Uterus (tissue), 4 donors: ENCODE data around the gene RPL11. TPM values are rescaled to one million over a fixed set of nuclear protein-coding genes. Genes with fewer than 3 reads are reported as not detected.

Source experiments
- DNase-seq, 2 donors: peaks; one replicate each; pipeline ENCODE4 v3.0.0-alpha.2; 2019 to 2020
- H3K27ac ChIP-seq, 2 donors: fragments of 200-600 bp; sonication (generic); 1 replicate in 1 of 2; 2 replicates in 1 of 2; pipeline ENCODE4 v1.5.1; 2016 to 2018
- H3K27me3 ChIP-seq, 2 donors: fragments of 200-600 bp; sonication (generic); one replicate each; pipeline ENCODE4 v1.5.1; 2018 to 2019; ENCODE audit warnings: control low read depth in 1 of 2
- H3K36me3 ChIP-seq, 2 donors: fragments of 200-600 bp; sonication (generic); one replicate each; pipeline ENCODE4 v1.5.1; 2019; ENCODE audit warnings: control low read depth in 1 of 2
- H3K4me1 ChIP-seq, 2 donors: fragments of 200-600 bp; sonication (generic); one replicate each; pipeline ENCODE4 v1.5.1; 2018 to 2019; ENCODE audit warnings: control low read depth in 1 of 2
- H3K4me3 ChIP-seq, 2 donors: fragments of 200-600 bp; sonication (generic); 1 replicate in 1 of 2; 2 replicates in 1 of 2; pipeline ENCODE4 v1.5.1; 2018 to 2019; ENCODE audit warnings: mild to moderate bottlenecking in 1 of 2
- H3K9me3 ChIP-seq, 2 donors: fragments of 200-600 bp; sonication (generic); one replicate each; pipeline ENCODE4 v1.5.1; 2019; ENCODE audit warnings: control low read depth in 1 of 2
- POLR2A ChIP-seq, 2 donors: fragments of 450-650 bp; IDR thresholded peaks; one replicate each; pipeline ENCODE4 v1.6.1; 2016; ENCODE audit warnings: antibody characterized with exemption in 2 of 2, mild to moderate bottlenecking in 1 of 2, moderate library complexity in 1 of 2
- intact Hi-C: fragments of 100-400 bp; cut with DNase I; formaldehyde crosslinking; loops from one replicate; pipeline ENCODE4 v1.15.1; 2023; ENCODE audit warnings: low total_unique reads
- total RNA-seq, 4 donors: library from RNA; depleted of rRNA in 3 of 4; stranded (reverse); fragments of >200 nt in 3 of 4; gene quantifications; one replicate each; pipeline versions ENCODE4 v1.1.0 to v1.2.4, GENCODE V29; 2014 to 2023
- TF ChIP-seq, protein P1 (sequence below), 4 experiments: fragments of 200-600 bp in 2 of 4; fragments of 450-650 bp in 2 of 4; sonication (generic) in 2 of 4; IDR thresholded peaks; one replicate each; pipeline ENCODE4 v1.5.1; 2016 to 2019; ENCODE audit warnings: antibody characterized with exemption in 4 of 4, mild to moderate bottlenecking in 2 of 4, moderate library complexity in 1 of 4
- donor health status: DM: yes; HTN: yes; CAD: no.

The RPL11 gene
- total RNA-seq, 4 donors from 2014 or later = 710 to 1,429 (median 1,220) TPM

DNA sequence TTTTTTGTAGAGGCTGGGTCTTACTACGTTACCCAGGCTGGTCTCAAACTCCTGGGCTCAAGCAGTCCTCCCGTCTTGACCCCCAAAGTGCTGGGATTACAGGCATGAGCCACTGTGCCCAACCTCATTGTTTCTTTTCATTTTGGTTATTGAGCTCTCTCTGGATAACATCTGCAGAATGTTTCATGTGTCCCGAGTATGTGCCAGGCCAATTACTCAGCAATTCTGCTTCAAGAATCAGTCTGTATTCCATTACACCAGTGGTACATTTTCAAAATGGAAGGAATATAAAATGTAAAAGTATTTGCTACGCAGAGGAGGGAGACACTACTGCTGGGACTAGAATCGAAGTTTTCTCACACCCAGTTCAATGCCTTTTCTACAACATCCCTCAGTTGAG is 50.0 kb downstream of the RPL11 start:
- TF ChIP-seq, protein P1, sequence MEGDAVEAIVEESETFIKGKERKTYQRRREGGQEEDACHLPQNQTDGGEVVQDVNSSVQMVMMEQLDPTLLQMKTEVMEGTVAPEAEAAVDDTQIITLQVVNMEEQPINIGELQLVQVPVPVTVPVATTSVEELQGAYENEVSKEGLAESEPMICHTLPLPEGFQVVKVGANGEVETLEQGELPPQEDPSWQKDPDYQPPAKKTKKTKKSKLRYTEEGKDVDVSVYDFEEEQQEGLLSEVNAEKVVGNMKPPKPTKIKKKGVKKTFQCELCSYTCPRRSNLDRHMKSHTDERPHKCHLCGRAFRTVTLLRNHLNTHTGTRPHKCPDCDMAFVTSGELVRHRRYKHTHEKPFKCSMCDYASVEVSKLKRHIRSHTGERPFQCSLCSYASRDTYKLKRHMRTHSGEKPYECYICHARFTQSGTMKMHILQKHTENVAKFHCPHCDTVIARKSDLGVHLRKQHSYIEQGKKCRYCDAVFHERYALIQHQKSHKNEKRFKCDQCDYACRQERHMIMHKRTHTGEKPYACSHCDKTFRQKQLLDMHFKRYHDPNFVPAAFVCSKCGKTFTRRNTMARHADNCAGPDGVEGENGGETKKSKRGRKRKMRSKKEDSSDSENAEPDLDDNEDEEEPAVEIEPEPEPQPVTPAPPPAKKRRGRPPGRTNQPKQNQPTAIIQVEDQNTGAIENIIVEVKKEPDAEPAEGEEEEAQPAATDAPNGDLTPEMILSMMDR (IDR thresholded peaks at IDR 0.05) = no peak
- no peak for TF ChIP-seq POLR2A (IDR thresholded peaks at IDR 0.05)
- no peaks in the 10 kb centered on the region for H3K36me3 ChIP-seq
- peaks cover 7% of the 10 kb centered on the region in 2 donors for H3K4me1 ChIP-seq
- intact Hi-C loops = no loop called here
- no peak for DNase-seq
- H3K27me3 ChIP-seq = no peaks in the 10 kb centered on the region
- no peak overlapping the region for H3K27ac ChIP-seq
- H3K4me3 ChIP-seq = no peak overlapping the region
- H3K9me3 ChIP-seq = no peaks in the 10 kb centered on the region

DNA sequence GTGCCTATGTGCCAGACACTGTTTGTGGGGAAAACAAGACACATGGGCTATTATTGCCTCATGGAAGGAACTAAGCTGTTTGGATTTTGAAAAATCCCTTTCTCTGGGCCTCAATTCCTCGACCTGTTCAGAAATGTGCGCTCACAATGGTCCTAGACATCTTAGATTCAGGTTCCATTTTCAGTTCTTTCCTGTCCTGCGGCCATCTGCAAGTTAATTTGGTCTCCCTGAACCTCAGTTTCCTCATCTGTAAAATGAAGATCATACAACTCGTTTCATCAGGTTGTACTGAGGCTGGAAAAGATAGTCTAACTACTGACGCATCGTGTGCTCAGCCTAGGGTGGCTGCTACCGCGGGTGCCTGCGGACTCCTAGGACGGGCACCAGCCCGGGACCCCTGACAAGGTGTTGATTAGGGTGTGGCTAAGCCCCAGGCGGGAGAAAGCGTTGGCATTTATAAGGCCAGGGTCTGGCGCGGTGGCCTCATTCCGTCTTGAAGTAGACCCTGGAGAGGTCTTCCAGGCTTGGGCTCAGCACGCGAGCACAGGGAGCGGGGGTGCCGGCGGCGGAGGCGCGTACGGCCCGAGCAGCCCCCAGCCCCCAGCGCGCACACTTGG is 51.2 kb downstream of the RPL11 start:
- Histone ChIP-seq H3K4me1 (peaks cover 7% of the 10 kb centered on the region in 2 donors), H3K4me3 (peak overlapping the region; percentile 53 to 81), H3K9me3 (no peaks in the 10 kb centered on the region), H3K36me3 (no peaks in the 10 kb centered on the region), H3K27ac (peak overlapping the region; percentile 71 to 88), H3K27me3 (no peaks in the 10 kb centered on the region)
- TF ChIP-seq POLR2A (IDR thresholded peaks at IDR 0.05) = no peak
- TF ChIP-seq, protein P1 (IDR thresholded peaks at IDR 0.05) = no peak
- intact Hi-C loops = no loop called here
- no peak for DNase-seq

DNA sequence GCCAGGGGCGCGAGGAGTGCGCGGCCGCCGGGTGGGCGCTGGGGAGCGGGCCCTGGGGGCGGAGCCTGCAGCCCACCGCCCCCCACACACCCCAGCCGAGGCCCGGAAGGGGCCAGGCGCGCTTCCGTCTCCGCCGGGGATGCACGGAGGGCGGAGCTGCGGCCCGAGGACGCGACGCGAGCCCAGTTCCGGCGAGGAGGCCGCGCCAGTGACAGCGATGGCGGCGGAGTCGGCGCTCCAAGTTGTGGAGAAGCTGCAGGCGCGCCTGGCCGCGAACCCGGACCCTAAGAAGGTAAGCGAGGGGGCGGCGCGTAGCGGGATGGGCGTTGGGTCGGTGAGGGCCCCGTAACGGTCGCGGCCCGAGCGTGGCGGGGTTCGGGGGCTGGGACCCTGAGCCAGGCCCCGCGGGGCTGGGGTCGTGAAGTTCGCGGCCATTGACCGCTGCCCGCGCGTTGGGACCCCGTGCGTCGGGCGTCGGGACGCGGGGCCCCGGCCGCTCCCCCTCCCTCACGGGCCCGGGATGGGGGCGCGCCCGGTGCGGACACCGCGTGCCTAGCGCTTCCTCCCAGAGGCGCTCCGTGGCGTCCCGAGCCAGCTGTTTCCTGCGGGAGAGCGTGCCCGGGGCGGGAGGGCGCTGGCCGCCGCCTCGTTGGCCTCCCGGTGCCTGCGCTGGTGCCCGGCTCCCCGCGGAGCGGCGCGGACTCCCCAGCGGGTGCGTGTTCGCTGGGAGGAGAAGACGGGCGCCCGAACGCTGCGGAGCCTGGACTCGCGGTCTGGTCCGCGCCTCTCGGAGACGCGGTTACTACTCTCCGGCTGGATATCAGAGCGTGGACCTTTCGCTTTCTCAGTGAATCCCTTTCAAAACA is 51.9 kb downstream of the RPL11 start, which contains the start of gene ELOA:
Gene ELOA, plus strand, starts transcription at position 185 of the 866 bp plus-strand sequence. Its CDS starts 33 bp downstream, at position 218.
- TF ChIP-seq, protein P1 (IDR thresholded peaks at IDR 0.05) = no peak
- peak; percentile 43 to 67 for TF ChIP-seq POLR2A (IDR thresholded peaks at IDR 0.05)
- peak; percentile 45 to 68 for DNase-seq
- H3K36me3 ChIP-seq = no peaks in the 10 kb centered on the region
- no peaks in the 10 kb centered on the region for H3K9me3 ChIP-seq
- intact Hi-C loops = no loop called here
- no peaks in the 10 kb centered on the region for H3K27me3 ChIP-seq
- peak within 1 kb of the TSS; percentile 53 to 81 for H3K4me3 ChIP-seq
- H3K27ac ChIP-seq = peak within 1 kb of the TSS; percentile 71 to 88
- peaks cover 7% of the 10 kb centered on the region in 2 donors for H3K4me1 ChIP-seq

DNA sequence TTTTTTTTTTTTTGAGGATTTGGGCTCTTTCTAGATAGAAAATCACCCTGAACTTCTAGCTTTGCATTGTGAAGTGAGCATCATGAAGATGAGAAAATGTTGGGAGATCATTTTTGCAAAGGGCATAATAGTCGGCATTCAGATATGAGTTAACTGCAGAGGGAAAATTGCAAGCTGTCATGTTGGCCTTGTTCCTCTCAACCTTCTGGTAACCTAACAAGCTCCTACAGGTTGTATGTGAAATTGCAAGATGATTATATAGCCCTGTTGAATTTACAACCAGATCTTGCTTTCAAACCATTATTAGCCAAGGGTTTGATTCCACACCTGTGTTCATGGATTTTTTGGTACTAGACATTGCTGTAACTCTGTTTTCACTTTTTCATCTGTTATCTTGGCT is 53.9 kb downstream of the RPL11 start:
- peaks cover 7% of the 10 kb centered on the region in 2 donors for H3K4me1 ChIP-seq
- intact Hi-C loops = no loop called here
- no peaks in the 10 kb centered on the region for H3K36me3 ChIP-seq
- H3K4me3 ChIP-seq = no peak overlapping the region
- no peak for DNase-seq
- no peaks in the 10 kb centered on the region for H3K9me3 ChIP-seq
- no peaks in the 10 kb centered on the region for H3K27me3 ChIP-seq
- TF ChIP-seq, protein P1 (IDR thresholded peaks at IDR 0.05) = no peak
- TF ChIP-seq POLR2A (IDR thresholded peaks at IDR 0.05) = no peak
- no peak overlapping the region for H3K27ac ChIP-seq

Other genes starting within 250 kb of the RPL11 start
- 10 to 100 TPM; 48.4 to 87.7 (median 68.2) TPM for gene ASAP3, start 207.6 kb upstream of the RPL11 start, total RNA-seq
- 1 to 10 TPM in 1 of 4 donors, under 1 TPM in 1, not detected in 2; 0.12 to 4.4 TPM for gene E2F2, start 160.6 kb upstream of the RPL11 start, total RNA-seq
- 100 to 1,000 TPM in 3 of 4 donors, 10 to 100 TPM in 1; 38.4 to 652 (median 260) TPM for gene ID3, start 132.3 kb upstream of the RPL11 start, total RNA-seq
- gene ELOA, start 51.7 kb downstream of the RPL11 start, total RNA-seq = 10 to 100 TPM in 3 of 4 donors, 1 to 10 TPM in 1; 9.7 to 35.7 (median 22.6) TPM
- 10 to 100 TPM; 27.4 to 59.0 (median 49.9) TPM for gene PITHD1, start 86.6 kb downstream of the RPL11 start, total RNA-seq
- gene LYPLA2, start 99.3 kb downstream of the RPL11 start, total RNA-seq = 10 to 100 TPM in 3 of 4 donors, 1 to 10 TPM in 1; 4.6 to 33.5 (median 20.3) TPM
- gene GALE, start 108.9 kb downstream of the RPL11 start, total RNA-seq = 10 to 100 TPM; 14.1 to 16.7 (median 15.0) TPM
- 10 to 100 TPM; 31.0 to 46.6 (median 32.6) TPM for gene HMGCL, start 133.6 kb downstream of the RPL11 start, total RNA-seq
- 10 to 100 TPM in 3 of 4 donors, 1 to 10 TPM in 1; 1.8 to 50.0 (median 23.0) TPM for gene FUCA1, start 176.5 kb downstream of the RPL11 start, total RNA-seq
- gene CNR2, start 221.6 kb downstream of the RPL11 start, total RNA-seq = under 1 TPM in 1 of 4 donors, not detected in 3; 0.14 TPM